Measurements from ENCODE around the gene DPP10.

DNA sequence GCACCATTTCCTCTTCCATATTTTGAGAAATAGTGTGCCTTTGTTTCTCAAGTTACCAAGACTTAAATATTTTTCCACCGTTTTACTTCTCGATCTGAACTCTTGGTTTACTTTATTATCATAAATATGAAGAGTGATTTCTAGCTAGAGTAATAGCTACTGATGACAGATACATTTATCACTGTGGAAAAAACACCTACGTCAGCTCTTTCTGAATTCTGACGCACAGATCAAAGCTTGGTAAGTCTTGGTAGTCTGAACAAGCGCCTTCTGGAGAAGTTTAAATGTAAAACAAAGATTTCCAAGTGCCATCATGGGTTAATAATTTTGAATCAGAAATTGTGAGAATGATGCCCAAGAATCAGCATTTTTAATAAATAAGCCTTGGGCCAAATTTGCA lies 367.7 kb downstream of the DPP10 start:
- TF ChIP-seq, protein P1, sequence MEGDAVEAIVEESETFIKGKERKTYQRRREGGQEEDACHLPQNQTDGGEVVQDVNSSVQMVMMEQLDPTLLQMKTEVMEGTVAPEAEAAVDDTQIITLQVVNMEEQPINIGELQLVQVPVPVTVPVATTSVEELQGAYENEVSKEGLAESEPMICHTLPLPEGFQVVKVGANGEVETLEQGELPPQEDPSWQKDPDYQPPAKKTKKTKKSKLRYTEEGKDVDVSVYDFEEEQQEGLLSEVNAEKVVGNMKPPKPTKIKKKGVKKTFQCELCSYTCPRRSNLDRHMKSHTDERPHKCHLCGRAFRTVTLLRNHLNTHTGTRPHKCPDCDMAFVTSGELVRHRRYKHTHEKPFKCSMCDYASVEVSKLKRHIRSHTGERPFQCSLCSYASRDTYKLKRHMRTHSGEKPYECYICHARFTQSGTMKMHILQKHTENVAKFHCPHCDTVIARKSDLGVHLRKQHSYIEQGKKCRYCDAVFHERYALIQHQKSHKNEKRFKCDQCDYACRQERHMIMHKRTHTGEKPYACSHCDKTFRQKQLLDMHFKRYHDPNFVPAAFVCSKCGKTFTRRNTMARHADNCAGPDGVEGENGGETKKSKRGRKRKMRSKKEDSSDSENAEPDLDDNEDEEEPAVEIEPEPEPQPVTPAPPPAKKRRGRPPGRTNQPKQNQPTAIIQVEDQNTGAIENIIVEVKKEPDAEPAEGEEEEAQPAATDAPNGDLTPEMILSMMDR (IDR thresholded peaks at IDR 0.05; ENCODE audit: insufficient read depth, low read depth, low read length) = no peak
- no peak for TF ChIP-seq EZH2 (IDR thresholded peaks at IDR 0.05; ENCODE audit: insufficient read depth, low read length)
